T-cell (primary cell): ENCODE measurements around the gene CCNYL1. TPM values are rescaled to one million over a fixed set of nuclear protein-coding genes. Genes with fewer than 3 reads are reported as not detected.
A peak's percentile ranks its signal among the peaks of the same experiment; 100 is the strongest.

ENCODE experiments used
- ATAC-seq, 4 experiments: fragments of 200-7000 bp in 3 of 4; fragments of 150-1000 bp in 1 of 4; cut with Tn5 transposase; replicated peaks in 1 of 4; 1 replicate in 3 of 4; 2 replicates in 1 of 4; pipeline ENCODE4 v1.10.0; 2021; ENCODE audit warnings: moderate library complexity in 3 of 4, mild to moderate bottlenecking in 2 of 4, moderate number of reproducible peaks in 1 of 4
- CTCF ChIA-PET, 2 donors: fragments of 300-600 bp; sonication (Branson Sonifier 250); formaldehyde crosslinking; loops; one replicate each; lab custom pipeline; 2022; ENCODE audit warnings: antibody characterized with exemption in 2 of 2; lab: Charles Lee
- POLR2A ChIA-PET, 2 donors: fragments of 300-600 bp; sonication (Branson Sonifier 250); formaldehyde crosslinking; loops; one replicate each; lab custom pipeline; 2022; ENCODE audit warnings: antibody characterized with exemption in 2 of 2; lab: Charles Lee
- DNase-seq, 35 experiments: peaks; one replicate each; pipeline versions ENCODE4 v3.0.0 to v3.0.0-alpha.2; 2013 to 2023
- H3K27ac ChIP-seq: one replicate; pipeline ENCODE4 v1.5.1; 2013; ENCODE audit warnings: low read length
- H3K27me3 ChIP-seq, 2 experiments: replicated peaks in 1 of 2; 1 replicate in 1 of 2; 2 replicates in 1 of 2; pipeline versions ENCODE4 v1.6.1 to v1.7.0; 2013; ENCODE audit warnings: low read length in 1 of 2, mixed read lengths in 1 of 2; ENCODE audit not compliant: control insufficient read depth in 2 of 2, insufficient read depth in 2 of 2; ENCODE audit errors: extremely low read depth in 1 of 2
- H3K36me3 ChIP-seq, 2 donors: 1 replicate in 1 of 2; 2 replicates in 1 of 2; pipeline versions ENCODE4 v1.6.1 to v1.7.0; 2013; ENCODE audit warnings: low read length in 1 of 2; ENCODE audit not compliant: control insufficient read depth in 2 of 2, insufficient read depth in 1 of 2; ENCODE audit errors: extremely low read depth in 1 of 2
- H3K4me1 ChIP-seq, 2 experiments: 1 replicate in 1 of 2; 2 replicates in 1 of 2; pipeline versions ENCODE4 v1.6.1 to v1.7.0; 2013; ENCODE audit warnings: low read length in 2 of 2, mixed read lengths in 1 of 2; ENCODE audit not compliant: insufficient read depth in 2 of 2, control insufficient read depth in 1 of 2; ENCODE audit errors: extremely low read depth in 1 of 2
- H3K4me3 ChIP-seq, 2 donors: 1 replicate in 1 of 2; 2 replicates in 1 of 2; pipeline versions ENCODE4 v1.5.1 to v1.7.0; 2013; ENCODE audit warnings: mild to moderate bottlenecking in 2 of 2, low read length in 1 of 2, moderate library complexity in 1 of 2; ENCODE audit not compliant: control insufficient read depth in 1 of 2; ENCODE audit errors: extremely low read depth in 1 of 2
- H3K9me3 ChIP-seq: 2 replicates; pipeline ENCODE4 v1.7.0; 2013
- H3K27ac Mint-ChIP-seq, 2 donors: one replicate each; pipeline ENCODE4 v1.8.0; 2020 to 2021; ENCODE audit warnings: mild to moderate bottlenecking in 2 of 2, mixed read lengths in 2 of 2
- H3K27me3 Mint-ChIP-seq, 2 donors: one replicate each; pipeline ENCODE4 v1.8.0; 2021 to 2022; ENCODE audit warnings: mixed read lengths in 2 of 2
- H3K36me3 Mint-ChIP-seq: one replicate; pipeline ENCODE4 v1.8.0; 2021; ENCODE audit warnings: mixed read lengths
- H3K4me1 Mint-ChIP-seq, 3 donors: one replicate each; pipeline ENCODE4 v1.8.0; 2020 to 2022; ENCODE audit warnings: mixed read lengths in 3 of 3, mild to moderate bottlenecking in 1 of 3
- H3K4me3 Mint-ChIP-seq, 3 donors: one replicate each; pipeline ENCODE4 v1.8.0; 2020 to 2022; ENCODE audit warnings: mild to moderate bottlenecking in 3 of 3, mixed read lengths in 3 of 3, moderate library complexity in 3 of 3
- H3K9me3 Mint-ChIP-seq, 3 donors: one replicate each; pipeline ENCODE4 v1.8.0; 2020 to 2022; ENCODE audit warnings: mixed read lengths in 3 of 3
- WGBS: methylation state at CpG from one replicate; pipeline ENCODE4 v1.1.5; 2013; ENCODE audit warnings: missing lambda C conversion rate; ENCODE audit not compliant: insufficient coverage; 5-methylcytosine and 5-hydroxymethylcytosine counted together
- total RNA-seq, 35 experiments: library from RNA in 6 of 35; stranded (reverse) in 6 of 35; fragments of 120-200 nt in 1 of 35; gene quantifications; one replicate each; pipeline versions ENCODE4 v1.2.1 to v1.2.4 and lab custom pipeline; 2013 to 2026

The CCNYL1 gene
- 10 to 100 TPM in 3 of 5 donors, 1 to 10 TPM in 2; 9.0 to 13.6 (median 11.0) TPM for total RNA-seq
- total RNA-seq (2013): 12.2 TPM
- 10.2 to 72.2 (median 14.5) reads per million in 29 experiments for total RNA-seq (lab: John Stamatoyannopoulos, UW)

DNA sequence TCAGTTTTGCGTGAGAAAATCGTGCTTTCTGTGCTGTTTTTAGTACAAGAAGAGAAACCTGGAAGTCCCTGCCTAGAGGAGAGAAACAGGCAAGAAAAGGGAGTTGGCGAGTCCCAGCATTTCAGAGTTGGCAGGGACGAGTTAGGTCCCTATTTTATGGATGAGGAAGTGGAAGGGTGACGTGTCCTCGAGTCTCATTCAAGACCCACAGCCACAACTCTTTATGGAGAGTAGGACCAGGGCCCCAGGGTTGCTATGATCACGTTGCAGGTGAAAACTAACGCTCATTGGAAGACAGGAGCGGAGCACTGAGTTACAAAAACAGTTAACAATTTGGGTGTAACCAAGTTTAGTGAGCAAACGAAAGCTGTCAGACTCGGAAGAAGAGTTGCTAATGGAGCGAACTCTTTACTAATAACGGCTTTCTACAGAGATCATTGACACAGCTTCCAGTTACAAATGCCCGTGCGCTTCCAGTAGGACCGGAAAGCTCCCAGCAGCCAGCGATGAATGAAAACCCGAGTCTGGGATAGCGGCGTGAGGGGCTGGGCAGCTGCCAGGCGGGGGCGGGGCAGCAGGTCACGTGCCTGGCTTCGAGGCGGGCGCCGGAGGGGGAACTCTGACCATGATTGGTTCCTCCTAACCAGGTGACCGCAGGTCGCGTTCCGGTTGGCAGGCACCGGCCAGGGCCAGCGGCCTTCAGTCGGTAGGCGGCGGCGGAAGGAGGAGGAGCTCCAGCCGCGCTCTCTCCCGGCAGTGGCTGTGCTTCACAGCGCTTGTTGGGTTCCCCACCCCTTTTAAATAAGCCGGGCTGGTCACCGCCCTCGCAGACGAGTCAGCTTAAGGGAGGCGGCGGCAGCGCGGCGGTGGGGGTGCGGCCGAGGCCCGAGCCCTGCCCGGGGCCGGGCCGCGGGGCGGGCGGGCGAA is at the start of gene CCNYL1:
Gene CCNYL1 (plus strand): TSS at position 827 of the 927 bp plus-strand sequence. CDS start 257 bp downstream, outside the sequence.
- peaks cover 8 to 17% of the 10 kb centered on the region in 2 experiments for H3K4me1 ChIP-seq
- Mint-ChIP-seq H3K27ac (peak within 1 kb of the TSS; percentile 77 to 86), H3K27me3 (no peaks in the 10 kb centered on the region), H3K36me3 (no peaks in the 10 kb centered on the region), H3K4me3 (peak within 1 kb of the TSS; percentile 95 to 99 (median 96)), H3K9me3 (no peaks in the 10 kb centered on the region), H3K4me1 (peaks cover 26 to 34% (median 28%) of the 10 kb centered on the region in 3 donors)
- peak within 1 kb of the TSS; percentile 65 for H3K27ac ChIP-seq
- POLR2A ChIA-PET: interaction anchor here (0.6 to 1.7 kb wide), 13 partner anchors 15 to 946 kb away, joined by 3 to 18 read pairs (median 3); partner anchors contain the start of genes METTL21A (in 2 of the 2), FASTKD2 (in 1 of the 2) and MDH1B (in 1 of the 2)
- peak within 1 kb of the TSS; percentile 84 for H3K4me3 ChIP-seq
- H3K9me3 ChIP-seq: no peaks in the 10 kb centered on the region
- ATAC-seq (peak; percentile 95 to 98 (median 96)), DNase-seq (peak; percentile 90 to 99 (median 98))
- H3K36me3 ChIP-seq: no peaks in the 10 kb centered on the region
- CTCF ChIA-PET: interaction anchor here (0.6 to 1.8 kb wide), 12 partner anchors 11 to 946 kb away, joined by 3 to 23 read pairs (median 3); partner anchors contain the start of genes CREB1 (in 1 of the 2), FASTKD2 (in 1 of the 2), MDH1B (in 1 of the 2) and METTL21A (in 1 of the 2)
- under 1% methylated on average over 56 of the region's 60 CpGs for WGBS
- peaks cover 0 to 6% of the 10 kb centered on the region in 2 experiments for H3K27me3 ChIP-seq

GRCh38 chr2:207662203-207662602 is 49.2 kb upstream of the CCNYL1 start:
- DNase-seq (peak in 2 of 35 experiments; percentile 4 to 17), ATAC-seq (peak in 1 of 4 experiments; percentile 39)
- Histone ChIP-seq H3K4me3 (no peak overlapping the region), H3K36me3 (no peaks in the 10 kb centered on the region), H3K9me3 (no peaks in the 10 kb centered on the region), H3K27ac (no peak overlapping the region), H3K4me1 (no peaks in the 10 kb centered on the region), H3K27me3 (no peaks in the 10 kb centered on the region)
- Mint-ChIP-seq H3K4me3 (no peak overlapping the region), H3K36me3 (no peaks in the 10 kb centered on the region), H3K27ac (peak overlapping the region in 1 of 2 donors; percentile 43), H3K9me3 (no peaks in the 10 kb centered on the region), H3K4me1 (no peaks in the 10 kb centered on the region), H3K27me3 (no peaks in the 10 kb centered on the region)
- ChIA-PET POLR2A (no interaction called here), CTCF (no interaction called here)
- WGBS: 100% methylated on average over 1 of the region's 2 CpGs

DNA sequence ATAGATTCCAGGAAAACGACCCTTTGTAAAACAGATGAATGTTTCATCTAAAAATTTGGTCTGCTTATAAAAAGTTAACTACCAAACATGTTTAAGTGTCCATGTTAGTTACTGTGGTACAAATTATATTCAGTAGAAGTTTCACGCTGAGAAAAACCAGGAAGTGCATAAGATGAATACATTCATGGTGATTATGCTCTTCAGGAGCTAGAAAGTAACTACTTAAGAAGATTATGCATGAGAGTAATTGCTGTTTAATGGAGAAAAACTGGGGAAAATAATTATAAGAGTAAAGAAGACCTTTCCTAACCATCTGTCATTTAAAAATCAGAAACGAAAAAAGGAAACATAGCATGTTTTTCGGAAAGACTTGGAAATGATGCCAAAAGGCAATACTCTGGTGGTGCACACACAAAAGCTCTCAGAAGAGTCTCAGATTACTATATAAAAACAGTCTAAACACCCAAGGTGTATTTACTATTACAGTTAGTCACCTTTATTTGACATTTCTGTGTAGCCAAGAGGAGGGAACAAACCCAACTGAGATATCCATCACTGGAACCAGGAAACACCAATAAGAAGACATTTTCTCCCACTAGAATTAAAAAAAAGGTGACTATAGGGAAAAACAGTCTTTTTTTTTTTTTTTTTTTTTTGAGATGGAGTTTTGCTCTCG is 47.4 kb upstream of the CCNYL1 start:
- H3K27me3 ChIP-seq: no peaks in the 10 kb centered on the region
- no peak overlapping the region for H3K27ac ChIP-seq
- WGBS: no CpG with 5 or more reads among the region's 5 CpGs
- no peak overlapping the region for H3K4me3 Mint-ChIP-seq
- no peaks in the 10 kb centered on the region for H3K27me3 Mint-ChIP-seq
- ATAC-seq (no peak), DNase-seq (no peak)
- no peak overlapping the region for H3K27ac Mint-ChIP-seq
- no peaks in the 10 kb centered on the region for H3K36me3 ChIP-seq
- ChIA-PET POLR2A (no interaction called here), CTCF (no interaction called here)
- no peaks in the 10 kb centered on the region for H3K9me3 Mint-ChIP-seq
- no peaks in the 10 kb centered on the region for H3K36me3 Mint-ChIP-seq
- H3K4me1 Mint-ChIP-seq: no peaks in the 10 kb centered on the region
- H3K4me3 ChIP-seq: no peak overlapping the region
- no peaks in the 10 kb centered on the region for H3K4me1 ChIP-seq
- H3K9me3 ChIP-seq: no peaks in the 10 kb centered on the region

DNA sequence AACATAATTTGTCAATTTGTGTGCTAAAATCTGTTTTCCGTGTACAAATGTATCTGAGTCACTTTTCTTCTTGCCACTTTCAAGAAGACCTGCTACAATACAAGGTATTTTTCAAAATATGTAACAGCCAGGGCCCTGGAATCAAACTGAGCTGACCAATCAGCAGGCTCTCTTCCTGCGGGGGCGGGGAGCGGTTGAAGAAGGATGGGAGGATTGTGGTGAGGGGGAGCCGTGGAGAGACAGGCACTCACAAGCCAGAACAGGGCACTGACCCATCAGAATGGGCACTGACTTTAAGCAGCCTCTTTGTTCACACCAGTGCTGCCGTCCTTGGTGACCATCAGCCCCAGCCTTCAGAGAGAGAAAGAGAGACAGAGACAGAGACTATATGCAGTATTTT is 40.6 kb upstream of the CCNYL1 start:
- Histone ChIP-seq H3K27me3 (peaks cover 0 to 6% of the 10 kb centered on the region in 2 experiments), H3K27ac (no peak overlapping the region), H3K4me1 (no peaks in the 10 kb centered on the region), H3K4me3 (no peak overlapping the region), H3K9me3 (no peaks in the 10 kb centered on the region), H3K36me3 (no peaks in the 10 kb centered on the region)
- WGBS: 83% methylated on average over 1 of the region's 6 CpGs
- ChIA-PET CTCF (no interaction called here), POLR2A (no interaction called here)
- peaks cover under 1 to 3% of the 10 kb centered on the region in 2 donors for H3K27me3 Mint-ChIP-seq
- DNase-seq: no peak
- no peak overlapping the region for H3K4me3 Mint-ChIP-seq
- no peak for ATAC-seq
- H3K4me1 Mint-ChIP-seq: no peaks in the 10 kb centered on the region
- no peaks in the 10 kb centered on the region for H3K9me3 Mint-ChIP-seq
- no peak overlapping the region for H3K27ac Mint-ChIP-seq
- no peaks in the 10 kb centered on the region for H3K36me3 Mint-ChIP-seq

DNA sequence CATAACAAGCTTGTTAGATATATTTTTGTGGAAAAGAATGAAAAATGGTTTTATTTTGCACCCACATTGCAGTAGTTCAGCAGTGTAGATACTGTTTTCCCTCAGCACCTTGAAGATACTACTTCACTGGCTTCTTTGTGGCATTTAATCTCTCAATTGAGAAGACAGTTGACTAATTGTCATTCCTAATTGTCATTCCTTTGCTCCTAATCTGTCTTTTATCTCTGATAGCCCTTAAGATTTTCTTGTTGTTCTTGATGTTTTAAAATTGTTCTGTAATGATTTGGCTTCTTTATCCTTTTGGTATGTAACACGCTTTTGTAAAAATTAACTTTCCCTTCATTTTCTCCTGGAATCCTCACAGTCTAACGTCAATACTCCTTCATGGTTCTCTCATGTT is 38.0 kb upstream of the CCNYL1 start:
- ATAC-seq (no peak), DNase-seq (no peak)
- ChIA-PET CTCF (no interaction called here), POLR2A (no interaction called here)
- H3K9me3 Mint-ChIP-seq: no peaks in the 10 kb centered on the region
- Histone ChIP-seq H3K4me3 (no peak overlapping the region), H3K27me3 (peaks cover 0 to 6% of the 10 kb centered on the region in 2 experiments), H3K27ac (no peak overlapping the region), H3K4me1 (no peaks in the 10 kb centered on the region), H3K36me3 (no peaks in the 10 kb centered on the region), H3K9me3 (no peaks in the 10 kb centered on the region)
- WGBS: no CpG with 5 or more reads among the region's 2 CpGs
- no peak overlapping the region for H3K27ac Mint-ChIP-seq
- peaks cover 3 to 9% of the 10 kb centered on the region in 2 donors for H3K27me3 Mint-ChIP-seq
- no peak overlapping the region for H3K4me3 Mint-ChIP-seq
- H3K36me3 Mint-ChIP-seq: no peaks in the 10 kb centered on the region
- no peaks in the 10 kb centered on the region for H3K4me1 Mint-ChIP-seq

GRCh38 chr2:207674266-207674774 is 37.1 kb upstream of the CCNYL1 start:
- Mint-ChIP-seq H3K27ac (no peak overlapping the region), H3K27me3 (peaks cover 7 to 9% of the 10 kb centered on the region in 2 donors), H3K4me3 (no peak overlapping the region), H3K9me3 (no peaks in the 10 kb centered on the region), H3K4me1 (no peaks in the 10 kb centered on the region), H3K36me3 (no peaks in the 10 kb centered on the region)
- ATAC-seq: no peak
- CTCF ChIA-PET: no interaction called here
- H3K27ac ChIP-seq: no peak overlapping the region
- H3K4me1 ChIP-seq: no peaks in the 10 kb centered on the region
- H3K36me3 ChIP-seq: no peaks in the 10 kb centered on the region
- POLR2A ChIA-PET: no interaction called here
- no peak overlapping the region for H3K4me3 ChIP-seq
- DNase-seq: no peak
- H3K27me3 ChIP-seq: peaks cover 0 to 6% of the 10 kb centered on the region in 2 experiments
- H3K9me3 ChIP-seq: no peaks in the 10 kb centered on the region
